Esophagus squamous epithelium (tissue), 4 donors: ENCODE results near the gene RRAS2.

ENCODE experiments used
- CTCF ChIP-seq, 6 experiments: fragments of 450-650 bp in 4 of 6; fragments of 200-600 bp in 2 of 6; sonication (generic) in 2 of 6; IDR thresholded peaks; one replicate each; pipeline ENCODE4 v1.5.1; 2016 to 2019; ENCODE audit warnings: antibody characterized with exemption in 6 of 6, mild to moderate bottlenecking in 4 of 6, moderate library complexity in 4 of 6
- POLR2A ChIP-seq, 4 donors: fragments of 450-650 bp; IDR thresholded peaks; one replicate each; pipeline ENCODE4 v1.6.1; 2017; ENCODE audit warnings: antibody characterized with exemption in 4 of 4, mild to moderate bottlenecking in 4 of 4, moderate library complexity in 3 of 4

DNA sequence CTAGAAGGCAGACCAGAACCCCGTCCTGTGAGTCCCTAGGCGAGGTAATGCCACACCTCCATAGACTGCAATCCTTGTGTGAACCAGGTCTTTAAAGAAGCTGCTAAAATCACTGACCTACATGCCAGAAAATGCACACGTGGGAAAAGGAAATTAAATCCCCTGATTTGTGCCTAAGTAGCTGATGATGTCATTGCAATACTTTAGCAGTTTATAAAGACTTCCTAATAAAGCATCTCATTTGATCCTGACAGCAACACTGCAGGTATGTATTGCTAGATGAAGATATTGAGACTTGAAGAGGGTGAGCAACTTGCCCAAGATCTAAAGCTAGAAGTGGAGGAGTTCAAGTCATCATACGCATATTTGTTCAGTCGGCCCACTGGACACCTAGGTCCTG lies 107.2 kb downstream of the RRAS2 start:
- no peak for TF ChIP-seq CTCF (IDR thresholded peaks at IDR 0.05)
- no peak for TF ChIP-seq POLR2A (IDR thresholded peaks at IDR 0.05)
